ENCODE measurements around the gene ATP8A2. TPM values are rescaled to one million over a fixed set of nuclear protein-coding genes. Genes with fewer than 3 reads are reported as not detected.

ATP8A2 gene
- total RNA-seq, 1 experiment from 2014 or later, result not detected

DNA sequence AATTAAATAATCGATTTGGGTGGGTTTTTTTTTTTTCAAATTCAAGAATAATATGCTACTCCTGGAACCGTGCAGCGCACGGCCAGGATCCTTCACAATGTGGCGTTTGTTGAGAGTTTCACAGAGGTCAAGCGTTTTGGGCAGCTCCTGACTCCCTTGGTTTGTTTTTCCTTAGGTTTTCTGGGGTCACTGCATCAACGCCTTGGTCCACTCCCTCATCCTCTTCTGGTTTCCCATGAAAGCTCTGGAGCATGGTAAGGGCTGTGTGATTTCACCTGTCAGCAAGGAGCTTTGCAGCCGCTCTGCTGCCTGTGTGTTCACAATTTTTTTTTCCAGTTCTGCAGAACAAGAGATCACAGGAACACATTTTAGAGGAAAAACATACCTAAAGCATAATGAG is 467.6 kb downstream of the ATP8A2 start:
- H3K27ac ChIP-seq, result no peak overlapping the region
- no peaks in the 10 kb centered on the region for H3K79me2 ChIP-seq (ENCODE audit: low read depth)
- ChIA-PET CTCF (no interaction called here), POLR2A (ENCODE audit: unreplicated experiment) (no interaction called here)
- no peaks in the 10 kb centered on the region for H3K36me3 ChIP-seq (ENCODE audit: low read depth)
- no peaks in the 10 kb centered on the region for H4K20me1 ChIP-seq (ENCODE audit: insufficient read depth)
- no peak overlapping the region for H3K4me2 ChIP-seq
- no peak for DNase-seq
- H3F3A ChIP-seq (ENCODE audit: insufficient read depth, low read depth), result no peaks in the 10 kb centered on the region
- H3K27me3 ChIP-seq (ENCODE audit: insufficient read depth, low read depth), result peaks cover 53% of the 10 kb centered on the region
- H3K9me2 ChIP-seq (ENCODE audit: insufficient read depth), result no peaks in the 10 kb centered on the region; the same call in 1 of the 2 replicates
- no peak overlapping the region for H3K4me3 ChIP-seq
- TF ChIP-seq CTCF (conservative IDR thresholded peaks at IDR 0.05) (no peak), EZH2 (IDR thresholded peaks at IDR 0.05; ENCODE audit: low read depth) (no peak)
- BruUV-seq (replicated peaks), result no TSS peak
- H2AFZ ChIP-seq, result no peak overlapping the region
- no peaks in the 10 kb centered on the region for H3K4me1 ChIP-seq (replicated peaks; ENCODE audit: insufficient read depth)
- intact Hi-C loops (cut with micrococcal nuclease; ENCODE audit: unreplicated experiment), result no loop called here
- H3K9me3 ChIP-seq (ENCODE audit: insufficient read depth, low read depth), result no peaks in the 10 kb centered on the region

DNA sequence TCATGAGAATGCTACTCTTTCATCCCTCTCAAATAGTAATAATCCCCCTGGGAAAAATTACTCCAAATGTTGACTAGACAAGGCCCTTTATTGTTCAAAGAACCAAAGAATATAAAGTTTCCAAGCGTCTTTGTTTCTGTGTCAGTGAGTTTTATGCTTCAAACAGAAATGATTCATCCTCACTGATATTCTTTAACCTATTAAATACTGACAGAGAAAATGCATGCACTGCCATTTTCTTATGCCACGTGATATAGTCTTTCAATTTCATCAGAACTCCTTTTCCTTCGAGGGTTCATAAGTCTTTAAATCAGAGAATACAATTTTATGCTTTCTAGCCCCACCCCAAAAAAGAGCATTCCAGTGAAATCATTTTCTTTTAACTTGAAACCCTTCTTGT is 468.5 kb downstream of the ATP8A2 start:
- DNase-seq, result no peak
- Histone ChIP-seq H3K4me3 (no peak overlapping the region), H2AFZ (no peak overlapping the region), H3K36me3 (ENCODE audit: low read depth) (no peaks in the 10 kb centered on the region), H3F3A (ENCODE audit: insufficient read depth, low read depth) (no peaks in the 10 kb centered on the region), H3K27ac (no peak overlapping the region), H3K9me3 (ENCODE audit: insufficient read depth, low read depth) (no peaks in the 10 kb centered on the region), H3K4me1 (replicated peaks; ENCODE audit: insufficient read depth) (no peaks in the 10 kb centered on the region), H3K79me2 (ENCODE audit: low read depth) (no peaks in the 10 kb centered on the region), H3K27me3 (ENCODE audit: insufficient read depth, low read depth) (peaks cover 56% of the 10 kb centered on the region), H4K20me1 (ENCODE audit: insufficient read depth) (no peaks in the 10 kb centered on the region), H3K9me2 (ENCODE audit: insufficient read depth) (no peaks in the 10 kb centered on the region; the same call in 1 of the 2 replicates), H3K4me2 (no peak overlapping the region)
- no TSS peak for BruUV-seq (replicated peaks)
- intact Hi-C loops (cut with micrococcal nuclease; ENCODE audit: unreplicated experiment), result no loop called here
- no peak for TF ChIP-seq CTCF (conservative IDR thresholded peaks at IDR 0.05)
- TF ChIP-seq EZH2 (IDR thresholded peaks at IDR 0.05; ENCODE audit: low read depth), result no peak
- CTCF ChIA-PET, result no interaction called here
- POLR2A ChIA-PET (ENCODE audit: unreplicated experiment), result no interaction called here

GRCh38 chr13:25840931-25841330 is 469.2 kb downstream of the ATP8A2 start:
- Histone ChIP-seq H3K4me1 (replicated peaks; ENCODE audit: insufficient read depth) (no peaks in the 10 kb centered on the region), H3K9me2 (ENCODE audit: insufficient read depth) (no peaks in the 10 kb centered on the region; the same call in 1 of the 2 replicates), H3K4me2 (no peak overlapping the region), H3K9me3 (ENCODE audit: insufficient read depth, low read depth) (no peaks in the 10 kb centered on the region), H3F3A (ENCODE audit: insufficient read depth, low read depth) (no peaks in the 10 kb centered on the region), H3K4me3 (no peak overlapping the region), H3K27me3 (ENCODE audit: insufficient read depth, low read depth) (peaks cover 55% of the 10 kb centered on the region), H2AFZ (no peak overlapping the region), H3K27ac (no peak overlapping the region), H3K79me2 (ENCODE audit: low read depth) (no peaks in the 10 kb centered on the region), H3K36me3 (ENCODE audit: low read depth) (no peaks in the 10 kb centered on the region), H4K20me1 (ENCODE audit: insufficient read depth) (no peaks in the 10 kb centered on the region)
- no peak for DNase-seq
- intact Hi-C loops (cut with micrococcal nuclease; ENCODE audit: unreplicated experiment), result no loop called here
- POLR2A ChIA-PET (ENCODE audit: unreplicated experiment), result no interaction called here
- CTCF ChIA-PET, result no interaction called here
- BruUV-seq (replicated peaks), result no TSS peak
- no peak for TF ChIP-seq CTCF (conservative IDR thresholded peaks at IDR 0.05)
- TF ChIP-seq EZH2 (IDR thresholded peaks at IDR 0.05; ENCODE audit: low read depth), result no peak
